ENCODE measurements around the gene ITGA11. TPM values are rescaled to one million over a fixed set of nuclear protein-coding genes. Genes with fewer than 3 reads are reported as not detected.

ITGA11 gene
- total RNA-seq, 2 donors from 2014 or later, result 22.4 to 23.8 TPM

DNA sequence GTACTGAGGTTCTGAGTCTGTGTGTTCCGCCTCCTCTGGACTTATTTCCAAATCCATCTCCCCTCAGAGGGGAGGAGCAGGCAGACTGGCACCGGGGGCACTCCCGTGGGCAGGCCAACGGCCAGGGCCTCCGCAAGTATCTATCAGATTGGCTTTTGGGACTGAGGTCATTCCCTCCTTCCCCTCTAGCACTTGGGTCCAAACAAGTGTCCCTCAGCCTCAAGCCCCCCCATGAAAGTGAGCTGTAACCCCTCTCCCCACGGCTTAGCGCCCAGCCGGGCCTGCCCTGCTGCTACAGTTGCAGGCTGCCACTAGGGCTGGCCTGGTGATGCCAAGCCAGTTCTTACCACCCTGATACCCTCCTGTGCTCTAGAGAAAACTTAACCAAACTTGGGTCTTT lies 17.4 kb downstream of the ITGA11 start:
- ATAC-seq (no peak), DNase-seq (no peak)
- intact Hi-C loops (cut with DNase I), result no loop called here

DNA sequence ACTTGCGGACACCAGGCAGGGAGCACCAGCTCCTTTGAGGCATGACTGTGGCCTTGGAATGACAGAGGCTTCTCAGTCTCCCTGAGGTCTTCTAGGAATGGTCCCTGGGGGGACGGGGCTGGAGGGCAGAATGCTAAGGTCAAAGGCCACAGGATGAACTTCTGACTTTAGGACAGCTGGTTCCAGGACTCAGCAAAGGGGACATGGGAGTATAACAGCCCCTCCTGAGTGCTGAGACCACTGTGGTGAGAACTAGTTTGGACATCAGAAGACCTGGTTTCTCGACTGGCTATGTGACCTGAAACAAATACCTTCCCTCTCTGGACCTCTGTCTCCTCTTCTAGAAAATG lies 17.8 kb downstream of the ITGA11 start:
- no peak for ATAC-seq
- no peak for DNase-seq
- intact Hi-C loops (cut with DNase I), result no loop called here

DNA sequence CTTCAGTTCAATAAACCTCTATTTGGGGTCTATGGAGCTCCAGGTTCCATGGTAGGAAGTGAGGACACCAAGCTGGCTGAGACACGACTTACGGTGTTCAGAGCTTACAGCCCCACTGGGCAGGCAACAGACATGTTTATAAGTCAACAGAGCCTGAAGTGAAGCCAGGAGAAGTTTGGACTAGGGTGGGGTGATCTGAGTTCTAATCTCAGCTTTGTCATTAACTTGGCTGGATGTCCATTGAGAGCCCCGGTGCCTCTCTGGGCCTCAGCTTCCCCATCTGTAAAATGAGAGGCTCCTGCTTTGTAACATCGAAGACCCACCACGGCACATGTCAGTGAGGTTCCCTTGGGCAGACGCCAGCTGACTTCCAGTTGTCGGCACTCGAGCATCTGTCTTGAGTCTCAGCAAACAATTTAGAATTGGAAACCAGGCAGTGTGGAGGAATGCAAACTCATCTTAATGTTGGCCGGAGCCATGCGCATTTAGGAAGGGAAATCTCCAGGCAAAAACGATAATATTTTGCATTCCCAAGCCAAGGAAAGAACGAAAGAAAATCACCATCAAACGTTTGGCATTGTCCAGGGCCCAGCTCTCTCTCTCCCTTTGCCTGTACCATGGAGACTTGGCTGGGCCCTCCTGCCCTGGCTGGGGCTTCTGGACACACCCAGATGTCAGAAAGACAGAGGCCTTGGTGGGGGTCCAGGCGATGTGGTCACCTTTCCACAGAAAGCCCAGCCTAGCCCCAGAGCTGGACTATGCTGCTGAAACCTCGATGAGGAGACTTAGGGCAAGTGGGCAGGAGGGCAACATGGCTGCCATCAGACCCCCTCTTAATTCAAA lies 18.4 kb downstream of the ITGA11 start:
- ATAC-seq, result peak in 1 of 2 donors; percentile 38
- intact Hi-C loops (cut with DNase I), result no loop called here

DNA sequence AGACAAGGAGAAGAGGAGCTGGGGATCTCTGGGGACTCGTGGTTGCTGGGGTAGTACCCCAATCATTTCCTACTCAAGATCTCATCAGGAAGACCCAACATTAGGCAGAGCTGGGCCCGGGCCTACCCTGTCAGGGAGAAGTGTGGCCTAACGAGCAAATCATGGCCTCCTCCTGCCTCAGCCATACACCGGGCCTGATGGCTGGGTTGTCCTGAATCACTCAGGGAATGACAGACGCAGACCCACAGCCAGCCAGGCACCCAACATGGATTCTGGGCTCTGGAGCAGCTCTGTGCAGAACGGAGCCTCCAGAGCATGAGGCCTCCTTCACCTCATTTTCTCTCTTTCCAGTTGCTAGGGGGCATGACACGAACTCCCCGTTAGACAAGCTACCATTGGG lies 19.7 kb downstream of the ITGA11 start:
- intact Hi-C loops (cut with DNase I), result no loop called here
- ATAC-seq, result no peak
- DNase-seq, result no peak

More for the DNA sequence above, 18.4 kb downstream of the ITGA11 start:
- peak; percentile 54 for DNase-seq

DNA sequence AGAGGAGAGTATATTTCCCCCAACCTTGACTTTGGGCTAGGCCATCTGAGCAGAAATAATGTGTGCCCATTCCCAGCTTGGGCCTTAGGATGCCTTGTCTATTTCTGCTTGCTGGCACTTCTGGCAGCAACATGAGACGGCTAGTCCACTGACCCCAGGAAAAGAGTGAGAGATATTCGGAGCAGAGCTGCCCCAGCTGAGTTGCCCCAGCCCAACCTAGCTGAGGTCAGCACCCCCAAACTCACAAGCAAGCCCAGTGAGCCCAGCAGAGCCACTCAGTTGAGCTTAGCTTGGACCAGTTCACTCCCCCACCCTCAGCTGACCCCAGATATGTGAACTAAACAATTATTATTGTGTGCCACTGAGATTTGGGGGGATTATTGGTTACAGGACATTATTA lies 20.2 kb downstream of the ITGA11 start:
- DNase-seq, result no peak
- no peak for ATAC-seq

DNA sequence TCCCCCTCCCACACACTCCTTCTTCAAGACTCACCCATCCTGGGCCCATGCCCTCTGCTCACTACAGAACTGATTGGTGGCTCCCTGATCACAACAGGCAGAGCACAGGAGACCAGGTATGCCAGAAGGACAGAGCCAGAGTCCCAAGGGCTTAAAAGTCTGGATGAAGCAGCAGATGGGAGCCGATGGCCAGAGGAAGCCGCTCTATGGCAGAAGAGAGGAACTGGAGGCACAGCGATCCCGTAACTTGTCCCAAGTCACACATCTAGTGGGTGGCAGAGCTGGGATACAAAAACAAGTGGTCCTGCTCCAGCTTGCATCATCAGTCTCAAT lies 20.7 kb downstream of the ITGA11 start:
- DNase-seq, result no peak
- no peak for ATAC-seq
- intact Hi-C loops (cut with DNase I), result no loop called here

More for the DNA sequence above, 20.2 kb downstream of the ITGA11 start:
- intact Hi-C loops (cut with DNase I), result no loop called here

DNA sequence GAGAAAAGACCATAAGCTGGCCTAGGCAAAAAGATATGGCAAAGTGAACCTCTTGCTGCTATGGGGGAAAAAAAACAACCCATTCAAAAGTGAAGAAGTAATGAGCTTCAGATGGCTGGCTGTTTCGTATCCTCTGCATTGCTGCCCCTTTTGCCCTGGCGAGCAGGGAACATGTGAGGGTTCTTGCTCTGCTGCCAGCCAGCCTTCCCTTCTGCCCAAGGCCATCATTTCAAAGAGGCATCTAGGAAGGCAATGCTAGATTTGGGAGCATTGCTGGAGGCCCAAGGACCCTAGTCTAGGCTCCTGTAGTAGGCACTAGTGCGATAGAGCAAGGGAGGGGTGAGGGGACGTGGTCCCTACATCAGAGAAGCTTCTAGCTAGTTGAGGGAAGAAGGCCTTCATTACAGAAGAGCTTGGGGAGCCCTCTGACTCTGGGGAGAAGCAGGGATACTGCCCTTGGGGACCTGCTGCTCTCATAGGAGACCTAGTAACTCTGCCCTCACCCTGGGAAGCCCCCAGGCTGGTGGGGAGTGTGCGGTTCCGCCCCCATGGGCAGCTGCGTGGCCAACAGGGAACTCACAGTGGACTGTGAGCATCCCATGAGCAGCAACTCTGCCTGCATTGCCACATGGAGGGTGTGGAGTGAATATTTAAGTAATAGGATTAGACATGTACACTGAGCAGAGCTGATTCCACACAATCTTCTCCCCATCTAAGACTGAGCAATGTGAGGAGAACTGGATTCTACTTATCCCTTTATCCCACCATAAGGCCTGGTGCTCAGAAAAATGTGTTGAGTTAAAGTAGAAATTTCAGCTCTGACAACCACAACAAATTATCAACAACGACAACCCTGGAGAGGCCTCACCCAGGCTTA lies 21.3 kb downstream of the ITGA11 start:
- ATAC-seq (no peak), DNase-seq (no peak)
- intact Hi-C loops (cut with DNase I), result no loop called here

DNA sequence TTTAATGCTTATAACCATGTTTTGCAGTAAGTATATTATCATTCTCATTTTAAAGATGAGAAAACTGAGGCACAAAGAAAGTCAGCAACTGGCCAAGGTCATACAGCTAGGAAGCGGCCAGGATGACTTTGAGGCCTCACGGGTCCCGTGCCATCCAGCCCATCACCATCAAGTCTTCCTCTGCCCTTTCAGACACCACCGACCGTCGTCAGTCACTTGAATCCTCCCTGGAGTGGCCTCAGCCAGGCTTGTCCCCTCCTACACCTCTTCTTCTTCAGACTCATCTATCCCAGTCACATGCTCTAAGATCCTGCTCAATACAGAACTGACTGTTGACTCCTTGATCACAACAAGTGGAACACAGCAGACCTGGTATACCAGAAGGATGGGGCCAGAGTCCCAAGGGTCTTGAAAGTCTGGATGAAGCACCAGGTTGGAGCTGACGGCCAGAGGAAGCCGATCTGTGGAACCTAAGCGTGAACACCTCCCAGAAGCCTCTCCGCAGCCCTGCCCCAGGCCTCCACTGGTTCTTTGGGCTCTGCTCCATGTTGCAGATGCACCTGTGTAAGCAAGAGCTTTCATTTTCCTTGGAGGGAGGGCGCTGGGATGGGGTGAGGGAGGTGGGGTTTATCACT lies 22.1 kb downstream of the ITGA11 start:
- DNase-seq (no peak), ATAC-seq (no peak)
- intact Hi-C loops (cut with DNase I), result no loop called here

DNA sequence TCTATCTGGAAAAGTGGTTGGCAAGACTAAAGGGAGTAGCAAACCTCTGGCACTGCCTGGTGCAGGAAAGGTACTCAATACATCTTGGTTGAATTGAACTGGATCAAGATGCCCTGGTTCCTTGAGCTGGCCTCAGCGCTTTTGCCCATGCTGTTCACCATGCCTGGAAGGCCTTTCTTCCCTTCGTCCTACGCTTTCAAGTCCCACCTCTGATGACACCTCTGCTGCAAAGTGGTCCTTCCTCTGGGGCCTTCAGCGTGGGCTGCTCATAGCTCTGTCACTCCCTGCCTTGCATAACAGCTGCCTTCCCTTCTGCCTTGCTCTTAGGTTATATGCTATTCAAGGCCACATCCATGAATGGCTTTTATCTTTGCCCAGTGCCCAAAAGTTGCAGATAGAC lies 23.0 kb downstream of the ITGA11 start:
- ATAC-seq, result no peak
- no peak for DNase-seq

DNA sequence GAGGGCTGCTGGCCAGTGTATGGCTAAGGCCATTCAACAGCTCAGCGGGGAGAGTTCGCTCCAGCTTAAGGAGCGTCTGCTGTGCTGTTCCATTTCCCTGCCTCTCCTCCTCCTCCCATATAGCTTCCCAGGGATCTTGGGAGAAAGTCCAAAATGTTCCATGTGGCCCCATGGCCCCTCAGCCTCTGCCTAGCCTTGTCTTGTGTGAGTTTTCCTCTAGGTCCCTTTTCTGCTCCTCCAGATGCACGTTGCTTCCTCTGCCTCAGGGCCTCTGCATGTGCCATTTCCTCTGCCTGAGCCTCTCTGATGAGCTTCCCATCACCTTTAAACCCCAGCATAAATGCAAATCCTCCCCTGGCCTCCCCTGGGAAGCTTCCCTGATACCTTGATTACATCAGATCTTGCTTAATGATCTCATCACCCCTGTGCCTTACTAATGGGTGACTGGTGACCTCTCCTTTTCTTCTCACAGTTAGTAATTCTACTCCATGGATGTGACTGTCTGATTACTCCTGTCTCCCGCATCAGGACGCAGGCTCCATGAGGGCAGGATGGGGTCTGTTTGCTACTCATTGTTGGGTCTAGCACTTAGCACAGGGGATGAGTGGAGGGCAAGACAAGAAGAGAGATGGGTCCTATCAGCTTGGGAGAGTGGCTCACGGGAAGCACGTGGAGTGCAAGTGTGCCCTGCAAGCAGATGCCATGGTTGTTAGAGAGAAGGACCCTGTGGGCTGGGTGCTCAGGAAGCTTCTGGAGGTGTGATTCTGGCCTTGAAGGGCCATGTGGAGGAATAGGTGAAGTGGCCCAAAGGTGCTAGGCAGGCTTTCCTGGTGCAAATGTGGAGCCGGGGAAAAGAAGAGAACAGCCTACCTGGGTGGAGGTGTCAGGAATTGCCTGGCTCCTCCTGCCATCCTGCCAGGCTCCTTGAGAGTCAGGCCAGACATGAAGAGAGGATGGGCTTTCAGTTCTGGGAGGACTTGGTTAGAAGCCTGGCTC lies 23.8 kb downstream of the ITGA11 start:
- ATAC-seq (no peak), DNase-seq (no peak)
- intact Hi-C loops (cut with DNase I), result no loop called here

More for the DNA sequence above, 23.0 kb downstream of the ITGA11 start:
- intact Hi-C loops (cut with DNase I), result no loop called here

DNA sequence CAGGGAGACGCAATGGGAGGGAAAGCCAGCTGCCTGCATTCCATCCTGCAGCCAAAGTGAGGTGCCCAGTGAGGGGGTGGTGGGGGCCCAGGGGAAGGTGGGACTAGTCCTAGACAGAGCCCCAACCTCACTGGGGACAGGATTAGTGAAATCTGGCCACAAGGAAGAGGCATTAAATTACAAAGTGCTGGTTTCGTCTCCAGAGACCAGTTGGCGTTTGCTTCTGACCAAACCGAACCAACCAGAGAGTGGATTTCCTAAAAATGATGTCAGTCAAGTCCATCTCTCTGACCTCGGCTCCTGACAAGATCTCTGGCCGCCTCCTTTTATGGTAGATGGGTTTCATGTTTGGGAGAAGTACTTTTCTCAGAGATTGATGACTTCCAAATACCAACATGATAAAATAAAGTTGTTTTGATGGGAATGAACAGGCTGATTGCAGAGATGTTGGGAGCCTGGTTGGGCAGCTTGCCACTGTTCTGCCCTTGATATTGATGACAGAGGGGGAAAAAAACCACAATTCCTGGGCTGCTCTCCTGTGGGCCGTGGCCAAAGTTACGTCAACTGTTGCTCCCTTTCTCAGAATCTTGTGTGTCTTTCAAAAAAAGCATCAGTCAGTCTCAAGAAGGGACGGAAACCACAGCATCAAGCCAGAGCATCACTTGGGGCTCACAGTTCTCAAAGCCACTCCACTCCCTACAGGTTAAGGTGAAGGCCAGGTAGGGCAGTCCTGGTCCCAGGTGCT lies 24.6 kb downstream of the ITGA11 start:
- ATAC-seq (peak in 1 of 2 donors; percentile 7), DNase-seq (no peak)
- intact Hi-C loops (cut with DNase I), result no loop called here

DNA sequence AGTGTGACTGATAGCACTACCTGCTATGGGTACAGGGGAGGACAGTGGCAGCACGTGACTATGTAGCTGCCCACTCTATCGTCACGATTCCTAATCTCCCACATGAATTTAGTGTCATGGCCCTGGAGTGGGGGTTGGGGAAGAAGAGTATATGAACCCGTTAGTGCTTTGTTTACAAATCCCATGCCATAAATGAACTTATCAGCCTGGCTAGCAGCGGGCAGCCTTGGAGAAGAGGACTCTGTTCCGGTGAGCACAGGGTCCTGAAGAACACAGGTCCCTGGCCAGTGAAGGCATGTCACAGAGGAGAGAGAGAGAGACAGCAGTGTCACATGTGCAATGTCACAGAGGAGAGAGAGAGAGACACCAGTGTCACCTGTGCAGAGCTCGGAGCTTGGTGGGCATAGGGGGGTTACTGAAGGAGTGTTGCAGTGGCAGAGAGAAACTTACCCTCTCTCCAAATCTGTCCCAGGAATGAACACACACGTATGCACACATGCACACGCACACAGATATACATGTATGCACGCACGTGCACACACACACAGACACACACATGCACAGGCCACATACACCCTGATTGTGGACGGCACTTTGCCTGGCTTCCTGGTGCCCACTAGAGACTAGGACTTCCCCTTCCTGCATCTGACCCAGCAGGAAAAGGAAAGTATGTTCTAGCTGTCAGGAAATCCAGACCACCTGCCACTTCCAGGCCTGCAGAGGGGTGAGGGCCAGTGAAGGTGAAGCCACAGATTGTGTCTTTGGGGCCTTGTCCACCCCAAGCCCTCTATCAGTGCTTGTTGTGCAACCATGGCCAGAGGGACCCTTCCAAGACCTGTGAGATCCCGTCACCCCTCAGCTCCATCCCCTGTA lies 26.3 kb downstream of the ITGA11 start:
- DNase-seq (no peak), ATAC-seq (no peak)
- intact Hi-C loops (cut with DNase I), result no loop called here

DNA sequence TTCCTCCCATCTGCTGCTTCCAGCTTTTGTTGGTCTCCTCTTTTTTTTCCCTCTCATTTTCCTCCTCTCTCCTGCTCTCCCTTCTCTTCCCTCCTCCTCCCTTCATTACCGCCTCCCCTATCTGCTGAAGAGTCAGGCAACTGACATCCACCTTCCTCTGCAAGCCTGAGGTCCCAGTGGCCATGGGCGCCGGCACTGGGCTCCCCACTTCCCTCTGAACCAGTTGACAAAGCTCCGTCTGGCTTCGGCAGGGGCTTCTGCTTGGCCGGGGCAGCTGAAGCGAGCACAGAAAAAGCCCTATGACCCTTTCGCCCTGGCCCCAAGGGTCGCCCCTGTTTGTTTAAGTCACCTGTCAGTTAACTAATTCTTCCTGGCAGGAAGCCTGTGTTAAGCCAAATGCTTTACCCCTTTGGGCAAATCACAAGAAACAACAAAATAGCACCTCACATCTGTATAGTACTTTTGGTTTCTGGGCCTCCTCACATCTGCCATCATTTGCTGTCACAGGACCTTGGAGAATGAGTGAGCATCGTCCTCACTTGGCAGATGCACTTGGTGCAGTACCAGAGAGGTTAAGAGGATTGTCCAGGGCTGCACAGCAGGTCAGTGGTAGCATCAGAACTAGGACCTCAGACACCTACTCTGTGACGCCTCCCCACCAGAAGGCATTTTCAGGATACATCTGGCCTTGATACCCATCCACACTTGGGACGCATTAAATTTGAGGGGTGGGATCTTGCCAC lies 27.7 kb downstream of the ITGA11 start:
- no peak for DNase-seq
- ATAC-seq, result no peak
- intact Hi-C loops (cut with DNase I), result no loop called here

DNA sequence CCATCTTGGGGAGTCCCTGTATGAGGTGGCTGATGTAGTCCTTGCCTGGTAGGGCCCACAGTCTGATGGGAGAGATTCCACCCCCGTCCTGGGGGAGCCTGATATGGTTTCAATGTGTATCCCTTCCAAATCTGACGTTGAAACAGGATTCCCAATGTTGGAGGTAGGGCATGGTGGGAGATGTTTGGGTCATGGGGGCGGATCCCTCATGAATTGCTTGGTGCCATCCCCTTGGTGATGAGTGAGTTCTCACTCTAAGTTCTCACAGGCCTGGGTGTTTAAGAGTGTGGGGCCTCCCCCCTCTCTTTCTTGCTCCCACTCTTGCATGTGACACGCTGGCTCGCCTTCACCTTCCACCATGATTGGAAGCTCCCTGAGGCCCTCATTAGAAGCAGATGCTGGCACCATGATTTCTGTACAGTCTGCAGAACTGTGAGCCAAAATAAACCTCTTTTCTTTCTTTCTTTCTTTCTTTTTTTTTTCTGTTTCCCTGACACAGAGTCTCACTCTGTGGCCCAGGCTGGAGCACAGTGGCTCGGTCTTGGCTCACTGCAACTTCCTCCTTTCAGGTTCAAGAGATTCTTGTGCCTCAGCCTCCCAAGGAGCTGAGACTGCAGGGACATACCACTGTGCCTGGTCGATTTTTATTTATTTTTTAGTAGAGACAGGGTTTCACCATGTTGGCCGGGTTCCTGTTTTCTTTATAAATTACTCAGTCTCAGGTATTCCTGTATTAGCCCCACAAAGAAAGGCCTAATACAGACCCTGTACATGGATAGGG lies 28.6 kb downstream of the ITGA11 start:
- intact Hi-C loops (cut with DNase I), result no loop called here
- no peak for ATAC-seq
- DNase-seq, result no peak

DNA sequence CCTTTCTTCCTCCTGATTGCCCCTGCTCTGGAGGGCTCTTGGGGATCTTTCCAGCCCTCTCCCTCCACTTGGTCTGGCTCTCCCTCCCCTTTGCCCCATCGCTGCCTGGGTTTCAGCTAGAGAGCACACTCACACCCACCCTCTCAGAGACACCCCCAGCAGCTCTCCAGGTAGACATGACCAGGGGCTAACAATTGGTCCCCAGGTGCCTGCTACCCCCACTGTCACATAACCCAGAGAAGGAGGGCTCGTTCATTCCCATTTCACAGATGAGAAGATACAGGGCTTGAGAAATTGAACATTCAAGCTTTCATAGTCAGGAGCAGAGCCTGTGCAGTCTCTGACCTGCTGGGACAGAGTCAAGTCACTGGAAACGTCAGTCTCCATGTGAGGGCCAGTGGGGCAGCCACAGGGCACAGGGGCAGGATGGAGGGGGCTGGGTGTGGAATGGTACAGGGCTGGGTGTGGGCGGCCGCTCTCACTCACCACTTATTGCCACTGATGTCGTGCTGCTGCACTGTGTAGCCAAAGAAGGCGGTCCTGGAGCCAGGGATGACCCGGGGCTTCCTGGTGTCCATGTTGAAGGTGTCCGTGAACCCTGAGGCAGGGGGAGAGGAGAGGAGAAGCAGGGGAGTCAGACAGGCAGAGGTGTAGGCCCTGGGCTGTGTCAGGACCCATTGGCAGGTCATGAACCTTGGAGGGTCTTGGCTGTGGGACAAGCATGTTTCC lies 29.4 kb downstream of the ITGA11 start:
- intact Hi-C loops (cut with DNase I), result no loop called here
- ATAC-seq (peak in 1 of 2 donors; percentile 13), DNase-seq (no peak)

All from left cardiac atrium (tissue), 4 donors.